IMR-90 (cell line): Measurements from ENCODE around the gene FAM47E.

Source experiments
- BHLHE40 ChIP-seq: fragments of 150-350 bp; IDR thresholded peaks from 2 replicates; pipeline ENCODE4 v1.6.1; 2016; ENCODE audit warnings: mild to moderate bottlenecking, low read depth, low read length
- CEBPB ChIP-seq: IDR thresholded peaks from 2 replicates; pipeline ENCODE4 v1.6.1; 2012; ENCODE audit warnings: low read depth, low read length, improper control_type of control experiment
- MAFK ChIP-seq: IDR thresholded peaks from 2 replicates; pipeline ENCODE4 v1.6.1; 2012; ENCODE audit warnings: low read depth, low read length, improper control_type of control experiment
- MAZ ChIP-seq: IDR thresholded peaks from 2 replicates; pipeline ENCODE4 v1.6.1; 2012; ENCODE audit warnings: low read depth, mild to moderate bottlenecking, low read length, improper control_type of control experiment, moderate library complexity, borderline replicate concordance
- POLR2A ChIP-seq: IDR thresholded peaks from 2 replicates; pipeline ENCODE4 v1.6.1; 2012; ENCODE audit warnings: mild to moderate bottlenecking, low read depth, low read length
- RAD21 ChIP-seq: IDR thresholded peaks from 2 replicates; pipeline ENCODE4 v1.6.1; 2012; ENCODE audit warnings: low read length, improper control_type of control experiment
- RFX5 ChIP-seq: IDR thresholded peaks from 2 replicates; pipeline ENCODE4 v1.8.0; 2012; ENCODE audit warnings: low read depth, mild to moderate bottlenecking, low read length, moderate library complexity
- TF ChIP-seq, protein P1 (sequence below): conservative IDR thresholded peaks from 2 replicates; pipeline ENCODE4 v1.5.1; 2012; ENCODE audit warnings: mild to moderate bottlenecking, low read depth, low read length, improper control_type of control experiment

DNA sequence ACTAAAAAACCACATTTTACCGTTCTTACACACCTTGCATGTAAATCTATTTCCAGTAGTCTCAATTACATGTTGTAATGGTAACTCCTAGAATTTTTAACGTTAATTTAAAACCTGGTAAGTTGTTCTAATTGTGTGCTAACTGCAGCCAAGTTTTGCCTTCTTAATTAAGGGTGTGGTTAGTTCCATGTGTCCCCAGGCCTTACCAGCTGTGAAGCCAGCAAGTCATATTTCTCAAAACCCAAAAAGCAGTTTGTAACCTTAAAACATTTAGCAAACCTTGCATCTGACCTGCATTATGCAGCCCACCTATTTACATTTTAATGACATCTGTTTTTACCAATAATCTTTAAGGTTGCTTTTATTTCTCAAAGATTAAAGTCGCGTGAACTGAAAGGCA lies 18.4 kb upstream of the FAM47E start:
- TF ChIP-seq, protein P1, sequence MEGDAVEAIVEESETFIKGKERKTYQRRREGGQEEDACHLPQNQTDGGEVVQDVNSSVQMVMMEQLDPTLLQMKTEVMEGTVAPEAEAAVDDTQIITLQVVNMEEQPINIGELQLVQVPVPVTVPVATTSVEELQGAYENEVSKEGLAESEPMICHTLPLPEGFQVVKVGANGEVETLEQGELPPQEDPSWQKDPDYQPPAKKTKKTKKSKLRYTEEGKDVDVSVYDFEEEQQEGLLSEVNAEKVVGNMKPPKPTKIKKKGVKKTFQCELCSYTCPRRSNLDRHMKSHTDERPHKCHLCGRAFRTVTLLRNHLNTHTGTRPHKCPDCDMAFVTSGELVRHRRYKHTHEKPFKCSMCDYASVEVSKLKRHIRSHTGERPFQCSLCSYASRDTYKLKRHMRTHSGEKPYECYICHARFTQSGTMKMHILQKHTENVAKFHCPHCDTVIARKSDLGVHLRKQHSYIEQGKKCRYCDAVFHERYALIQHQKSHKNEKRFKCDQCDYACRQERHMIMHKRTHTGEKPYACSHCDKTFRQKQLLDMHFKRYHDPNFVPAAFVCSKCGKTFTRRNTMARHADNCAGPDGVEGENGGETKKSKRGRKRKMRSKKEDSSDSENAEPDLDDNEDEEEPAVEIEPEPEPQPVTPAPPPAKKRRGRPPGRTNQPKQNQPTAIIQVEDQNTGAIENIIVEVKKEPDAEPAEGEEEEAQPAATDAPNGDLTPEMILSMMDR, result no peak
- TF ChIP-seq RAD21, result no peak
- TF ChIP-seq RFX5, result no peak
- no peak for TF ChIP-seq POLR2A
- TF ChIP-seq CEBPB, result no peak
- TF ChIP-seq MAFK, result no peak
- TF ChIP-seq BHLHE40, result no peak
- no peak for TF ChIP-seq MAZ
